NCI-H774 (cell line): ENCODE data around the gene RAB33A.
"Not testable (repeated sequence)": the region's sequence is repeated elsewhere in the genome, so short reads cannot be mapped to it uniquely, and the experiment has no call there.

Experiments used
- DNase-seq: peaks from one replicate; lab custom pipeline; 2025; lab: John Stamatoyannopoulos, UW

Gene RAB33A

GRCh38 chrX:130172127-130172845 is 524 bp downstream of the RAB33A start:
- DNase-seq, result no peak

GRCh38 chrX:130173190-130173895 is 1.6 kb downstream of the RAB33A start:
- no peak for DNase-seq

GRCh38 chrX:130174045-130174704 is 2.4 kb downstream of the RAB33A start:
- DNase-seq, result no peak

GRCh38 chrX:130174937-130175336 is 3.2 kb downstream of the RAB33A start:
- no peak for DNase-seq

GRCh38 chrX:130176354-130176776 is 4.6 kb downstream of the RAB33A start:
- DNase-seq, result no peak

- no peak for DNase-seq
These were observed 5.2 kb downstream of the RAB33A start for GRCh38 chrX:130176942-130177341.

- DNase-seq, result no peak
These were observed 7.4 kb downstream of the RAB33A start for GRCh38 chrX:130179170-130179569.

GRCh38 chrX:130179579-130180215 is 7.9 kb downstream of the RAB33A start:
- DNase-seq, result no peak

GRCh38 chrX:130184168-130184567 is 12.4 kb downstream of the RAB33A start:
- DNase-seq, result no peak

GRCh38 chrX:130184857-130185256 is 13.1 kb downstream of the RAB33A start:
- no peak for DNase-seq

- no peak for DNase-seq
These were observed 14.9 kb downstream of the RAB33A start for GRCh38 chrX:130186651-130187050.

- DNase-seq, result no peak
These were observed 19.0 kb downstream of the RAB33A start for GRCh38 chrX:130190801-130191200.

GRCh38 chrX:130196466-130196865 is 24.7 kb downstream of the RAB33A start:
- no peak for DNase-seq

GRCh38 chrX:130197464-130197863 is 25.7 kb downstream of the RAB33A start:
- DNase-seq, result no peak

- DNase-seq, result no peak
These were observed 32.9 kb downstream of the RAB33A start for GRCh38 chrX:130204647-130205046.

- no peak for DNase-seq
These were observed 39.8 kb downstream of the RAB33A start for GRCh38 chrX:130211415-130212186.

GRCh38 chrX:130212371-130212770 is 40.6 kb downstream of the RAB33A start:
- no peak for DNase-seq

- no peak for DNase-seq
These were observed 41.6 kb downstream of the RAB33A start for GRCh38 chrX:130213376-130213775.

GRCh38 chrX:130216320-130216719 is 44.6 kb downstream of the RAB33A start:
- DNase-seq, result no peak

GRCh38 chrX:130224810-130225209 is 53.0 kb downstream of the RAB33A start:
- no peak for DNase-seq

GRCh38 chrX:130228871-130229270 is 57.1 kb downstream of the RAB33A start:
- DNase-seq, result no peak

- not testable (repeated sequence) for DNase-seq
These were observed 59.4 kb downstream of the RAB33A start for GRCh38 chrX:130231184-130231583.
